DOHH2 (cell line): ENCODE measurements around the gene BBS9.

Source experiments
- EZH2phosphoT487 ChIP-seq: fragments of 200-600 bp; sonication (generic); IDR thresholded peaks from 2 replicates; pipeline ENCODE4 v1.6.1; 2017; ENCODE audit warnings: borderline replicate concordance, mild to moderate bottlenecking, antibody characterized with exemption, low read length, moderate library complexity, mixed read lengths
- TF ChIP-seq, protein P1 (sequence below): fragments of 200-600 bp; sonication (generic); IDR thresholded peaks from one replicate; pipeline ENCODE4 v1.5.1; 2014; ENCODE audit warnings: antibody characterized with exemption, mild to moderate bottlenecking, low read depth, low read length; ENCODE audit not compliant: poor library complexity, severe bottlenecking

DNA sequence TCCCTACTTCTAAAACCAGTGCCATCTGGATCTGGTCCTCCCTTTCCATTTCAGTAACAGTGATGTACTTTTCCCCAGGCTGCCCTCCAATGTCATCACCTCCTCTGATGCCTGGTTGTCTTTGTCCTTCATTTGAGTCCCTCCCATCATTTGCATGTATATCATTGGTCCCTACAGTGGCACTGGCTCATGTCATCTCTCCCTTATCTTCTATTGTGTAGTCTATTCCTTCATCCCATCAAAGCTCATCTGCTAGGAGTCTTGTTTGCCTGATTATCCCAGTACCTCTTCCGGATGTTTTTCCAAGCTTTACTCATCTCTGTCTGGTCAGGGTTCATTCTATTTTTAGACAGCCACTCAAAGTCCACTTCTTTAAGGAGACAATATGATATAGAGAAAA lies 483.1 kb downstream of the BBS9 start:
- TF ChIP-seq, protein P1, sequence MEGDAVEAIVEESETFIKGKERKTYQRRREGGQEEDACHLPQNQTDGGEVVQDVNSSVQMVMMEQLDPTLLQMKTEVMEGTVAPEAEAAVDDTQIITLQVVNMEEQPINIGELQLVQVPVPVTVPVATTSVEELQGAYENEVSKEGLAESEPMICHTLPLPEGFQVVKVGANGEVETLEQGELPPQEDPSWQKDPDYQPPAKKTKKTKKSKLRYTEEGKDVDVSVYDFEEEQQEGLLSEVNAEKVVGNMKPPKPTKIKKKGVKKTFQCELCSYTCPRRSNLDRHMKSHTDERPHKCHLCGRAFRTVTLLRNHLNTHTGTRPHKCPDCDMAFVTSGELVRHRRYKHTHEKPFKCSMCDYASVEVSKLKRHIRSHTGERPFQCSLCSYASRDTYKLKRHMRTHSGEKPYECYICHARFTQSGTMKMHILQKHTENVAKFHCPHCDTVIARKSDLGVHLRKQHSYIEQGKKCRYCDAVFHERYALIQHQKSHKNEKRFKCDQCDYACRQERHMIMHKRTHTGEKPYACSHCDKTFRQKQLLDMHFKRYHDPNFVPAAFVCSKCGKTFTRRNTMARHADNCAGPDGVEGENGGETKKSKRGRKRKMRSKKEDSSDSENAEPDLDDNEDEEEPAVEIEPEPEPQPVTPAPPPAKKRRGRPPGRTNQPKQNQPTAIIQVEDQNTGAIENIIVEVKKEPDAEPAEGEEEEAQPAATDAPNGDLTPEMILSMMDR = no peak
- TF ChIP-seq EZH2phosphoT487 = no peak
